ENCODE data around the gene PCDHA9. TPM values are rescaled to one million over a fixed set of nuclear protein-coding genes. Genes with fewer than 3 reads are reported as not detected.

The PCDHA9 gene
- polyA plus RNA-seq, 2 donors = 0.02 TPM; not detected in 1

GRCh38 chr5:140881889-140882590 is 33.9 kb downstream of the PCDHA9 start, which contains the start of gene PCDHA13:
Gene PCDHA13, plus strand, starts transcription at chr5:140882124. Its CDS starts 145 bp downstream, at chr5:140882269.
- Histone ChIP-seq H3K36me3 (ENCODE audit: control insufficient read depth in 2 of 2, insufficient read depth in 2 of 2, low read length in 1 of 2) (no peaks in the 10 kb centered on the region), H3K9me3 (ENCODE audit: control insufficient read depth in 2 of 2, insufficient read depth in 1 of 2, low read depth in 1 of 2, low read length in 1 of 2) (peaks cover 25% of the 10 kb centered on the region in 2 donors), H3K4me3 (ENCODE audit: low read depth in 1 of 2, low read length in 2 of 2) (no peak within 1 kb of the TSS), H3K27ac (ENCODE audit: low read depth in 2 of 2, low read length in 1 of 2) (no peak within 1 kb of the TSS), H3K4me1 (ENCODE audit: control insufficient read depth in 2 of 2, insufficient read depth in 2 of 2, low read length in 1 of 2) (no peaks in the 10 kb centered on the region), H3K27me3 (ENCODE audit: control insufficient read depth in 1 of 2, insufficient read depth in 2 of 2, low read length in 2 of 2) (peaks cover 0 to 6% of the 10 kb centered on the region in 2 donors)
- WGBS, 2 donors = 24 to 26% methylated on average over 30 to 35 of the region's 35 CpGs

GRCh38 chr5:140882591-140882899 is 34.4 kb downstream of the PCDHA9 start:
- Histone ChIP-seq H3K36me3 (ENCODE audit: control insufficient read depth in 2 of 2, insufficient read depth in 2 of 2, low read length in 1 of 2) (no peaks in the 10 kb centered on the region), H3K27ac (ENCODE audit: low read depth in 2 of 2, low read length in 1 of 2) (no peak overlapping the region), H3K27me3 (ENCODE audit: control insufficient read depth in 1 of 2, insufficient read depth in 2 of 2, low read length in 2 of 2) (peaks cover 0 to 6% of the 10 kb centered on the region in 2 donors), H3K9me3 (ENCODE audit: control insufficient read depth in 2 of 2, insufficient read depth in 1 of 2, low read depth in 1 of 2, low read length in 1 of 2) (peaks cover 20% of the 10 kb centered on the region in 2 donors), H3K4me3 (ENCODE audit: low read depth in 1 of 2, low read length in 2 of 2) (no peak overlapping the region), H3K4me1 (ENCODE audit: control insufficient read depth in 2 of 2, insufficient read depth in 2 of 2, low read length in 1 of 2) (no peaks in the 10 kb centered on the region)
- 21 to 29% methylated on average over 12 of the region's 12 CpGs for WGBS, 2 donors

GRCh38 chr5:140883373-140883772 is 35.2 kb downstream of the PCDHA9 start:
- Histone ChIP-seq H3K4me3 (ENCODE audit: low read depth in 1 of 2, low read length in 2 of 2) (no peak overlapping the region), H3K4me1 (ENCODE audit: control insufficient read depth in 2 of 2, insufficient read depth in 2 of 2, low read length in 1 of 2) (no peaks in the 10 kb centered on the region), H3K9me3 (ENCODE audit: control insufficient read depth in 2 of 2, insufficient read depth in 1 of 2, low read depth in 1 of 2, low read length in 1 of 2) (peaks cover 19 to 20% of the 10 kb centered on the region in 2 donors), H3K36me3 (ENCODE audit: control insufficient read depth in 2 of 2, insufficient read depth in 2 of 2, low read length in 1 of 2) (no peaks in the 10 kb centered on the region), H3K27me3 (ENCODE audit: control insufficient read depth in 1 of 2, insufficient read depth in 2 of 2, low read length in 2 of 2) (peaks cover 0 to 6% of the 10 kb centered on the region in 2 donors), H3K27ac (ENCODE audit: low read depth in 2 of 2, low read length in 1 of 2) (no peak overlapping the region)
- 48 to 53% methylated on average over 41 of the region's 41 CpGs for WGBS, 2 donors

DNA sequence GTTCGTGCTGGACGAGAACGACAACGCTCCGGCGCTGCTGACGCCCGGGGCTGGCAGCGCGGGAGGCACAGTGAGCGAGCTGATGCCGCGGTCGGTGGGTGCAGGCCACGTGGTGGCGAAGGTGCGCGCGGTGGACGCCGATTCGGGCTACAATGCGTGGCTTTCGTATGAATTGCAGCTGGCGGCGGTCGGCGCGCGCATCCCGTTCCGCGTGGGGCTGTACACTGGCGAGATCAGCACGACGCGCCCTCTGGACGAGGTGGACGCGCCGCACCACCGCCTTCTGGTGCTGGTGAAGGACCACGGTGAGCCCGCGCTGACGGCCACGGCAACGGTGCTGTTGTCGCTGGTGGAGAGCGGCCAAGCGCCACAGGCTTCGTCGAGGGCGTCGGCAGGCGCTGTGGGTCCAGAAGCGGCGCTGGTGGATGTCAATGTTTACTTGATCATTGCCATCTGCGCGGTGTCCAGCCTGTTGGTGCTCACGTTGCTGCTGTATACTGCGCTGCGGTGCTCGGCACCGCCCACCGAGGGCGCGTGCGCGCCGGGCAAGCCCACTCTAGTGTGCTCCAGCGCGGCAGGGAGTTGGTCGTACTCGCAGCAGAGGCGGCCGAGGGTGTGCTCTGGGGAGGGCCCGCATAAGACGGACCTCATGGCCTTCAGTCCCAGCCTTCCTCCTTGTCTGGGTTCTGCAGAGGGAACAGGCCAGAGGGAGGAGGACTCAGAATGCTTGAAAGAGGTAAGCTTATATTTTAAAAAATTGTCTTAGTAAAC is 35.9 kb downstream of the PCDHA9 start:
- Histone ChIP-seq H3K27me3 (ENCODE audit: control insufficient read depth in 1 of 2, insufficient read depth in 2 of 2, low read length in 2 of 2) (peaks cover 0 to 6% of the 10 kb centered on the region in 2 donors), H3K9me3 (ENCODE audit: control insufficient read depth in 2 of 2, insufficient read depth in 1 of 2, low read depth in 1 of 2, low read length in 1 of 2) (peaks cover 19 to 20% of the 10 kb centered on the region in 2 donors), H3K4me1 (ENCODE audit: control insufficient read depth in 2 of 2, insufficient read depth in 2 of 2, low read length in 1 of 2) (no peaks in the 10 kb centered on the region), H3K36me3 (ENCODE audit: control insufficient read depth in 2 of 2, insufficient read depth in 2 of 2, low read length in 1 of 2) (no peaks in the 10 kb centered on the region), H3K4me3 (ENCODE audit: low read depth in 1 of 2, low read length in 2 of 2) (no peak overlapping the region), H3K27ac (ENCODE audit: low read depth in 2 of 2, low read length in 1 of 2) (no peak overlapping the region)
- WGBS, 2 donors = 42 to 49% methylated on average over 75 to 79 of the region's 79 CpGs

Other genes with a start within 250 kb of the PCDHA9 start
- gene CD14, start 215.2 kb upstream of the PCDHA9 start, polyA plus RNA-seq = 10 to 100 TPM in 1 of 2 donors, 1 to 10 TPM in 1; 7.4 to 14.3 TPM
- gene TMCO6, start 208.9 kb upstream of the PCDHA9 start, polyA plus RNA-seq = 10 to 100 TPM; 15.7 to 16.7 TPM
- gene NDUFA2, start 200.8 kb upstream of the PCDHA9 start, polyA plus RNA-seq = 100 to 1,000 TPM; 130 to 183 TPM
- 10 to 100 TPM; 56.5 to 83.5 TPM for gene IK, start 200.6 kb upstream of the PCDHA9 start, polyA plus RNA-seq
- gene WDR55, start 183.5 kb upstream of the PCDHA9 start, polyA plus RNA-seq = 10 to 100 TPM; 17.3 to 19.2 TPM
- gene DND1, start 174.8 kb upstream of the PCDHA9 start, polyA plus RNA-seq = 1 to 10 TPM in 1 of 2 donors, under 1 TPM in 1; 0.76 to 1.9 TPM
- gene HARS1, start 157.0 kb upstream of the PCDHA9 start, polyA plus RNA-seq = 10 to 100 TPM; 47.7 to 55.5 TPM
- gene HARS2, start 156.9 kb upstream of the PCDHA9 start, polyA plus RNA-seq = 10 to 100 TPM; 13.9 to 17.6 TPM
- gene ZMAT2, start 147.9 kb upstream of the PCDHA9 start, polyA plus RNA-seq = 10 to 100 TPM; 35.8 to 61.6 TPM
- gene PCDHA1, start 62.2 kb upstream of the PCDHA9 start, polyA plus RNA-seq = under 1 TPM in 1 of 2 donors, not detected in 1; 0.02 TPM
- not detected for gene PCDHA2, start 53.5 kb upstream of the PCDHA9 start, polyA plus RNA-seq
- under 1 TPM in 1 of 2 donors, not detected in 1; 0.04 TPM for gene PCDHA3, start 47.3 kb upstream of the PCDHA9 start, polyA plus RNA-seq
- under 1 TPM; 0.02 to 0.05 TPM for gene PCDHA4, start 41.3 kb upstream of the PCDHA9 start, polyA plus RNA-seq
- gene PCDHA5, start 26.8 kb upstream of the PCDHA9 start, polyA plus RNA-seq = under 1 TPM in 1 of 2 donors, not detected in 1; 0.04 TPM
- gene PCDHA6, start 20.4 kb upstream of the PCDHA9 start, polyA plus RNA-seq = under 1 TPM in 1 of 2 donors, not detected in 1; 0.02 TPM
- gene PCDHA7, start 14.1 kb upstream of the PCDHA9 start, polyA plus RNA-seq = under 1 TPM; 0.01 to 0.02 TPM
- gene PCDHA8, start 7.2 kb upstream of the PCDHA9 start, polyA plus RNA-seq = under 1 TPM in 1 of 2 donors, not detected in 1; 0.01 TPM
- gene PCDHA10, start 7.5 kb downstream of the PCDHA9 start, polyA plus RNA-seq = under 1 TPM; under 0.01 to 0.02 TPM
- under 1 TPM in 1 of 2 donors, not detected in 1; under 0.01 TPM for gene PCDHA11, start 20.6 kb downstream of the PCDHA9 start, polyA plus RNA-seq
- under 1 TPM; 0.01 to 0.04 TPM for gene PCDHA12, start 26.9 kb downstream of the PCDHA9 start, polyA plus RNA-seq
- not detected for gene PCDHA13, start 33.7 kb downstream of the PCDHA9 start, polyA plus RNA-seq
- gene PCDHAC1, start 77.9 kb downstream of the PCDHA9 start, polyA plus RNA-seq = under 1 TPM in 1 of 2 donors, not detected in 1; 0.01 TPM
- gene PCDHAC2, start 118.1 kb downstream of the PCDHA9 start, polyA plus RNA-seq = under 1 TPM; 0.02 to 0.06 TPM
- gene PCDHB1, start 203.0 kb downstream of the PCDHA9 start, polyA plus RNA-seq = not detected
- gene PCDHB2, start 246.2 kb downstream of the PCDHA9 start, polyA plus RNA-seq = under 1 TPM; 0.31 to 0.33 TPM

Measured in esophagus (tissue), 2 donors.